SK-N-SH treated with all-trans-retinoic acid at 6 μM for 48 hours (cell line): ENCODE results near the gene LARP4B.

Experiments used
- ARNTL ChIP-seq: fragments of 450-650 bp; formaldehyde crosslinking; IDR thresholded peaks from 2 replicates; pipeline ENCODE4 v1.5.0; 2020; ENCODE audit warnings: low read depth, mild to moderate bottlenecking, moderate library complexity, borderline replicate concordance
- CREB5 ChIP-seq: fragments of 250-450 bp; sonication (Bioruptor Pico); IDR thresholded peaks from 2 replicates; pipeline ENCODE4 v1.5.1; 2020; ENCODE audit warnings: low read depth, mild to moderate bottlenecking, moderate library complexity
- ESRRG ChIP-seq: fragments of 250-450 bp; sonication (Bioruptor Pico); IDR thresholded peaks from 2 replicates; pipeline ENCODE4 v1.6.1; 2021; ENCODE audit warnings: mild to moderate bottlenecking
- GLIS3 ChIP-seq: fragments of 250-450 bp; sonication (Bioruptor Pico); IDR thresholded peaks from 2 replicates; pipeline ENCODE4 v1.5.0; 2020; ENCODE audit warnings: mild to moderate bottlenecking, moderate library complexity
- PATZ1 ChIP-seq: fragments of 250-450 bp; sonication (Bioruptor Pico); IDR thresholded peaks from 2 replicates; pipeline ENCODE4 v1.8.0; 2020; ENCODE audit warnings: mild to moderate bottlenecking, moderate library complexity, borderline replicate concordance
- RARB ChIP-seq: fragments of 250-450 bp; sonication (Bioruptor Pico); IDR thresholded peaks from 2 replicates; pipeline ENCODE4 v1.8.0; 2021; ENCODE audit warnings: mild to moderate bottlenecking, moderate library complexity
- TSHZ2 ChIP-seq: fragments of 250-450 bp; sonication (Bioruptor Pico); IDR thresholded peaks from 2 replicates; pipeline ENCODE4 v1.5.0; 2020; ENCODE audit warnings: mild to moderate bottlenecking, moderate library complexity
- ZFP3 ChIP-seq: fragments of 250-450 bp; sonication (Bioruptor Pico); IDR thresholded peaks from 2 replicates; pipeline ENCODE4 v1.5.0; 2020; ENCODE audit warnings: mild to moderate bottlenecking, moderate library complexity
- ZNF565 ChIP-seq: fragments of 450-650 bp; formaldehyde crosslinking; conservative IDR thresholded peaks from 2 replicates; pipeline ENCODE4 v1.5.0; 2020; ENCODE audit warnings: low read depth, mild to moderate bottlenecking, moderate library complexity
- ZNF70 ChIP-seq: fragments of 450-650 bp; formaldehyde crosslinking; IDR thresholded peaks from 2 replicates; pipeline ENCODE4 v1.5.0; 2020; ENCODE audit warnings: mild to moderate bottlenecking, moderate library complexity
- ZNF8 ChIP-seq: fragments of 450-650 bp; formaldehyde crosslinking; IDR thresholded peaks from 2 replicates; pipeline ENCODE4 v1.5.0; 2020; ENCODE audit warnings: mild to moderate bottlenecking, moderate library complexity

GRCh38 chr10:814536-815302 is 116.8 kb downstream of the LARP4B start:
- TF ChIP-seq ARNTL (CRISPR knock-in tag) (no peak), ZFP3 (CRISPR knock-in tag) (no peak), PATZ1 (no peak), ESRRG (no peak), CREB5 (no peak), TSHZ2 (CRISPR knock-in tag) (no peak), ZNF70 (CRISPR knock-in tag) (no peak), GLIS3 (CRISPR knock-in tag) (no peak), ZNF565 (CRISPR knock-in tag) (no peak), ZNF8 (CRISPR knock-in tag) (no peak), RARB (CRISPR knock-in tag) (no peak)
